ENCODE data around the gene GIMAP5. TPM values are rescaled to one million over a fixed set of nuclear protein-coding genes. Genes with fewer than 3 reads are reported as not detected.

Gene GIMAP5
- polyA plus RNA-seq, 1 of the 3 experiments (the other 2 are of a cell fraction): not detected

DNA sequence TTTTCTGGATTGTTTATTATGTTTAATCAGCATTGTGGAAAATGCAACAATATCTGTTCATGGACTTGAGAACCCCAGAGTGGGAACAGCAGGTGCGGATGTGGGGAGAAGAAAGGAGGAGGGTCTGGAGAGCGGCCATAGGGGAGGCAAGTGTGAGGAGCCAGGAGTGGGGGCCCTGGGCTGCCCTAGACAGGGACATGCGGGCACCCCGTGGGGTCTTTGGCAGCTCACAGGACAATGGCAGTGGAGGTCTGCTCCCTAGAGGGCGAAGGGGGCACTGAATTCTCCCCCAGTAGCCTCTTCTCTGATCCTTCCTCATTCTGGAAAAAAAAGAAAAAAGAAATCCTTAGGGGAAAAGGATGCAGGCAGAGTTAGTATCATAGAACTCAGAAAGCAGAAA lies 54.1 kb downstream of the GIMAP5 start:
- Histone ChIP-seq H3K9me3 (no peaks in the 10 kb centered on the region), H3K4me2 (no peak overlapping the region), H4K20me1 (ENCODE audit: insufficient read depth) (no peaks in the 10 kb centered on the region), H3K4me3 (ENCODE audit: low read depth in 2 of 2, low read length in 1 of 2) (no peak overlapping the region), H3K27ac (ENCODE audit: low read depth in 2 of 2, low read length in 1 of 2) (peak overlapping the region in 1 of 2 experiments; percentile 100; a peak in 2 of 4 replicates), H3F3A (replicated peaks; ENCODE audit: insufficient read depth) (no peaks in the 10 kb centered on the region), H3K9ac (no peak overlapping the region), H2AFZ (ENCODE audit: low read depth) (no peak overlapping the region), H3K79me2 (ENCODE audit: insufficient read depth) (no peaks in the 10 kb centered on the region), H3K36me3 (replicated peaks in 1 of 2; ENCODE audit: control insufficient read depth in 1 of 2, insufficient read depth in 2 of 2, low read length in 1 of 2) (no peaks in the 10 kb centered on the region), H3K27me3 (ENCODE audit: insufficient read depth) (no peaks in the 10 kb centered on the region), H3K4me1 (ENCODE audit: control insufficient read depth in 1 of 2, insufficient read depth in 2 of 2, low read depth in 1 of 2, low read length in 1 of 2) (peaks cover 19 to 48% of the 10 kb centered on the region in 2 experiments; a peak in 3 of 4 replicates), H3K9me2 (no peaks in the 10 kb centered on the region)
- TF ChIP-seq NRF1 (IDR thresholded peaks at IDR 0.05; ENCODE audit: low read depth, low read length): no peak
- TF ChIP-seq ELF1 (IDR thresholded peaks at IDR 0.05): no peak
- TF ChIP-seq CHD2 (IDR thresholded peaks at IDR 0.05; ENCODE audit: low read length, partially characterized antibody): no peak
- no peak for TF ChIP-seq FOSL2 (IDR thresholded peaks at IDR 0.05; ENCODE audit: borderline replicate concordance, low read depth)
- TF ChIP-seq RXRA (IDR thresholded peaks at IDR 0.05; ENCODE audit: borderline replicate concordance, low read depth): no peak
- ChIA-PET POLR2A (no interaction called here), CTCF (interaction anchor here (1.0 to 9.3 kb wide), 6 partner anchors 7 to 194 kb away, joined by 3 to 72 read pairs (median 14); no protein-coding TSS in a partner anchor)
- DNase-seq: peak; percentile 23
- WGBS (ENCODE audit: low lambda C conversion rate): 55% methylated on average over 5 of the region's 5 CpGs

GRCh38 chr7:150791746-150792452 lies 54.7 kb downstream of the GIMAP5 start:
- no peaks in the 10 kb centered on the region for H4K20me1 ChIP-seq (ENCODE audit: insufficient read depth)
- no peak overlapping the region; a peak in 1 of 4 replicates for H3K27ac ChIP-seq (ENCODE audit: low read depth in 2 of 2, low read length in 1 of 2)
- 59% methylated on average over 12 of the region's 12 CpGs for WGBS (ENCODE audit: low lambda C conversion rate)
- H3K9me2 ChIP-seq: no peaks in the 10 kb centered on the region
- no peaks in the 10 kb centered on the region for H3K27me3 ChIP-seq (ENCODE audit: insufficient read depth)
- H2AFZ ChIP-seq (ENCODE audit: low read depth): no peak overlapping the region
- peak; percentile 14 for DNase-seq
- H3K4me1 ChIP-seq (ENCODE audit: control insufficient read depth in 1 of 2, insufficient read depth in 2 of 2, low read depth in 1 of 2, low read length in 1 of 2): peaks cover 19 to 43% of the 10 kb centered on the region in 2 experiments; a peak in 3 of 4 replicates
- H3K9me3 ChIP-seq: no peaks in the 10 kb centered on the region
- POLR2A ChIA-PET: no interaction called here
- H3K4me3 ChIP-seq (ENCODE audit: low read depth in 2 of 2, low read length in 1 of 2): no peak overlapping the region
- no peak for TF ChIP-seq TEAD4 (IDR thresholded peaks at IDR 0.05; ENCODE audit: borderline replicate concordance, insufficient read depth)
- no peaks in the 10 kb centered on the region for H3K79me2 ChIP-seq (ENCODE audit: insufficient read depth)
- no peaks in the 10 kb centered on the region for H3K36me3 ChIP-seq (replicated peaks in 1 of 2; ENCODE audit: control insufficient read depth in 1 of 2, insufficient read depth in 2 of 2, low read length in 1 of 2)
- CTCF ChIA-PET: interaction anchor here (0.8 to 9.3 kb wide), 7 partner anchors 16 to 191 kb away, joined by 3 to 72 read pairs (median 4); no protein-coding TSS in a partner anchor
- no peak overlapping the region for H3K4me2 ChIP-seq
- no peak overlapping the region for H3K9ac ChIP-seq
- no peaks in the 10 kb centered on the region for H3F3A ChIP-seq (replicated peaks; ENCODE audit: insufficient read depth)

Other genes with a start within 250 kb of the GIMAP5 start
- not detected in 2 replicates for gene GIMAP7, start 222.5 kb upstream of the GIMAP5 start, polyA plus RNA-seq (2012; rRNA removed)
- not detected in 2 replicates for gene GIMAP4, start 170.0 kb upstream of the GIMAP5 start, polyA plus RNA-seq (2012; rRNA removed)
- gene GIMAP6, start 105.0 kb upstream of the GIMAP5 start, polyA plus RNA-seq (2012; rRNA removed): 0.03 and 0.05 TPM in 2 replicates
- 4.1 and 5.7 TPM in 2 replicates for gene GIMAP2, start 51.7 kb upstream of the GIMAP5 start, polyA plus RNA-seq (2012; rRNA removed)
- gene GIMAP1, start 20.8 kb upstream of the GIMAP5 start, polyA plus RNA-seq (2012; rRNA removed): not detected in 2 replicates
- 0.15 TPM in 1 of 2 replicates, not detected in the other for gene TMEM176B, start 62.9 kb downstream of the GIMAP5 start, polyA plus RNA-seq (2012; rRNA removed)
- not detected in 2 replicates for gene TMEM176A, start 63.4 kb downstream of the GIMAP5 start, polyA plus RNA-seq (2012; rRNA removed)
- not detected in 2 replicates for gene AOC1, start 115.1 kb downstream of the GIMAP5 start, polyA plus RNA-seq (2012; rRNA removed)
- 2.2 and 6.4 TPM in 2 replicates for gene KCNH2, start 240.9 kb downstream of the GIMAP5 start, polyA plus RNA-seq (2012; rRNA removed)